HCT116 (cell line): ENCODE results near the gene LMBRD2.
"Not testable (repeated sequence)": the region's sequence is repeated elsewhere in the genome, so short reads cannot be mapped to it uniquely, and the experiment has no call there.

Source experiments
- CEBPB ChIP-seq: IDR thresholded peaks from 2 replicates; pipeline ENCODE4 v1.6.1; 2012; ENCODE audit warnings: low read depth
- EGR1 ChIP-seq: IDR thresholded peaks from 2 replicates; pipeline ENCODE4 v1.6.1; 2012; ENCODE audit warnings: low read depth
- ELF1 ChIP-seq: IDR thresholded peaks from 2 replicates; pipeline ENCODE4 v1.6.1; 2012; ENCODE audit warnings: low read depth, borderline replicate concordance
- EZH2 ChIP-seq: fragments of 200-600 bp; sonication (generic); IDR thresholded peaks from 2 replicates; pipeline ENCODE4 v1.6.1; 2017; ENCODE audit warnings: antibody characterized with exemption, mixed run types
- JUND ChIP-seq: IDR thresholded peaks from 2 replicates; pipeline ENCODE4 v1.6.1; 2012
- POLR2A ChIP-seq: IDR thresholded peaks from 2 replicates; pipeline ENCODE4 v1.7.0; 2011; ENCODE audit warnings: borderline replicate concordance; ENCODE audit not compliant: insufficient read depth, insufficient read length; ENCODE audit errors: extremely low read depth
- RAD21 ChIP-seq: IDR thresholded peaks from 2 replicates; pipeline ENCODE4 v1.6.1; 2012; ENCODE audit warnings: low read depth, mild to moderate bottlenecking
- SIN3A ChIP-seq: IDR thresholded peaks from 2 replicates; pipeline ENCODE4 v1.6.1; 2012; ENCODE audit warnings: low read depth
- SP1 ChIP-seq: IDR thresholded peaks from 2 replicates; pipeline ENCODE4 v1.6.1; 2012; ENCODE audit warnings: low read depth
- TCF7L2 ChIP-seq: IDR thresholded peaks from 2 replicates; pipeline ENCODE4 v1.7.0; 2011; ENCODE audit warnings: borderline replicate concordance, inconsistent platforms; ENCODE audit not compliant: insufficient read depth, insufficient read length; ENCODE audit errors: extremely low read depth
- TF ChIP-seq, protein P1 (sequence below): IDR thresholded peaks from 2 replicates; pipeline ENCODE4 v1.6.1; 2012; ENCODE audit warnings: low read depth
- TF ChIP-seq, protein P2 (sequence below): IDR thresholded peaks from 2 replicates; pipeline ENCODE4 v1.6.1; 2012
- TF ChIP-seq, protein P3 (sequence below), 3 experiments: fragments of 200-600 bp in 1 of 3; sonication (generic) in 1 of 3; IDR thresholded peaks in 2 of 3; conservative IDR thresholded peaks in 1 of 3; 2 replicates each; pipeline ENCODE4 v1.5.1; 2012 to 2017; ENCODE audit warnings: low read depth in 2 of 3, low read length in 2 of 3, antibody characterized with exemption in 1 of 3, borderline replicate concordance in 1 of 3, control low read depth in 1 of 3, mild to moderate bottlenecking in 1 of 3, mixed read lengths in 1 of 3, mixed run types in 1 of 3, moderate library complexity in 1 of 3; ENCODE audit not compliant: insufficient read depth in 1 of 3

DNA sequence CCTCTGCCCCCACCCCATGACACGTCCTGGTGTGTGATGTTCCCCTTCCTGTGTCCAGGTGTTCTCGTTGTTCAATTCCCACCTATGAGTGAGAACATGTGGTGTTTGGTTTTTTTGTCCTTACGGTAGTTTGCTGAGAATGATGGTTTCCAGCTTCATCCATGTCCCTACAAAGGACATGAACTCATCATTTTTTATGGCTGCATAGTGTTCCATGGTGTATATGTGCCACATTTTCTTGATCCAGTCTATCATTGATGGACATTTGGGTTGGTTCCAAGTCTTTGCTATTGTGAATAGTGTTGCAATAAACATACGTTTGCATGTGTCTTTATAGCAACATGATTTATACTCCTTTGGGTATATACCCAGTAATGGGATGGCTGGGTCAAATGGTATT lies 32.7 kb upstream of the LMBRD2 start:
- TF ChIP-seq, protein P1, sequence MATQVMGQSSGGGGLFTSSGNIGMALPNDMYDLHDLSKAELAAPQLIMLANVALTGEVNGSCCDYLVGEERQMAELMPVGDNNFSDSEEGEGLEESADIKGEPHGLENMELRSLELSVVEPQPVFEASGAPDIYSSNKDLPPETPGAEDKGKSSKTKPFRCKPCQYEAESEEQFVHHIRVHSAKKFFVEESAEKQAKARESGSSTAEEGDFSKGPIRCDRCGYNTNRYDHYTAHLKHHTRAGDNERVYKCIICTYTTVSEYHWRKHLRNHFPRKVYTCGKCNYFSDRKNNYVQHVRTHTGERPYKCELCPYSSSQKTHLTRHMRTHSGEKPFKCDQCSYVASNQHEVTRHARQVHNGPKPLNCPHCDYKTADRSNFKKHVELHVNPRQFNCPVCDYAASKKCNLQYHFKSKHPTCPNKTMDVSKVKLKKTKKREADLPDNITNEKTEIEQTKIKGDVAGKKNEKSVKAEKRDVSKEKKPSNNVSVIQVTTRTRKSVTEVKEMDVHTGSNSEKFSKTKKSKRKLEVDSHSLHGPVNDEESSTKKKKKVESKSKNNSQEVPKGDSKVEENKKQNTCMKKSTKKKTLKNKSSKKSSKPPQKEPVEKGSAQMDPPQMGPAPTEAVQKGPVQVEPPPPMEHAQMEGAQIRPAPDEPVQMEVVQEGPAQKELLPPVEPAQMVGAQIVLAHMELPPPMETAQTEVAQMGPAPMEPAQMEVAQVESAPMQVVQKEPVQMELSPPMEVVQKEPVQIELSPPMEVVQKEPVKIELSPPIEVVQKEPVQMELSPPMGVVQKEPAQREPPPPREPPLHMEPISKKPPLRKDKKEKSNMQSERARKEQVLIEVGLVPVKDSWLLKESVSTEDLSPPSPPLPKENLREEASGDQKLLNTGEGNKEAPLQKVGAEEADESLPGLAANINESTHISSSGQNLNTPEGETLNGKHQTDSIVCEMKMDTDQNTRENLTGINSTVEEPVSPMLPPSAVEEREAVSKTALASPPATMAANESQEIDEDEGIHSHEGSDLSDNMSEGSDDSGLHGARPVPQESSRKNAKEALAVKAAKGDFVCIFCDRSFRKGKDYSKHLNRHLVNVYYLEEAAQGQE: not testable (repeated sequence)
- TF ChIP-seq TCF7L2, JUND, EZH2, POLR2A, EGR1, CEBPB, ELF1, RAD21, SP1, SIN3A: not testable (repeated sequence)
- TF ChIP-seq, protein P2, sequence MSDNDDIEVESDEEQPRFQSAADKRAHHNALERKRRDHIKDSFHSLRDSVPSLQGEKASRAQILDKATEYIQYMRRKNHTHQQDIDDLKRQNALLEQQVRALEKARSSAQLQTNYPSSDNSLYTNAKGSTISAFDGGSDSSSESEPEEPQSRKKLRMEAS: not testable (repeated sequence)
- TF ChIP-seq, protein P3, sequence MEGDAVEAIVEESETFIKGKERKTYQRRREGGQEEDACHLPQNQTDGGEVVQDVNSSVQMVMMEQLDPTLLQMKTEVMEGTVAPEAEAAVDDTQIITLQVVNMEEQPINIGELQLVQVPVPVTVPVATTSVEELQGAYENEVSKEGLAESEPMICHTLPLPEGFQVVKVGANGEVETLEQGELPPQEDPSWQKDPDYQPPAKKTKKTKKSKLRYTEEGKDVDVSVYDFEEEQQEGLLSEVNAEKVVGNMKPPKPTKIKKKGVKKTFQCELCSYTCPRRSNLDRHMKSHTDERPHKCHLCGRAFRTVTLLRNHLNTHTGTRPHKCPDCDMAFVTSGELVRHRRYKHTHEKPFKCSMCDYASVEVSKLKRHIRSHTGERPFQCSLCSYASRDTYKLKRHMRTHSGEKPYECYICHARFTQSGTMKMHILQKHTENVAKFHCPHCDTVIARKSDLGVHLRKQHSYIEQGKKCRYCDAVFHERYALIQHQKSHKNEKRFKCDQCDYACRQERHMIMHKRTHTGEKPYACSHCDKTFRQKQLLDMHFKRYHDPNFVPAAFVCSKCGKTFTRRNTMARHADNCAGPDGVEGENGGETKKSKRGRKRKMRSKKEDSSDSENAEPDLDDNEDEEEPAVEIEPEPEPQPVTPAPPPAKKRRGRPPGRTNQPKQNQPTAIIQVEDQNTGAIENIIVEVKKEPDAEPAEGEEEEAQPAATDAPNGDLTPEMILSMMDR (IDR thresholded peaks at IDR 0.05 in 2 of 3, conservative IDR thresholded peaks at IDR 0.05 in 1 of 3; ENCODE audit: borderline replicate concordance in 1 of 3, insufficient read depth in 1 of 3, low read depth in 2 of 3, low read length in 2 of 3): not testable (repeated sequence)
